Measurements from ENCODE around the gene RMND1. TPM values are rescaled to one million over a fixed set of nuclear protein-coding genes. Genes with fewer than 3 reads are reported as not detected.

RMND1 gene
- total and polyA plus RNA-seq, 7 donors = 8.0 to 18.3 (median 11.6) TPM

- no peaks in the 10 kb centered on the region for H3K36me3 ChIP-seq (ENCODE audit: insufficient read depth in 1 of 2, low read depth in 1 of 2)
- H3K4me3 ChIP-seq = peak within 1 kb of the TSS; percentile 77
- peaks cover 0 to 39% (median 6%) of the 10 kb centered on the region in 3 donors for H3K27me3 ChIP-seq (ENCODE audit: insufficient read depth in 3 of 3, low read length in 2 of 3)
- H3K27ac ChIP-seq = no peak within 1 kb of the TSS
- no peak for TF ChIP-seq CTCF (IDR thresholded peaks at IDR 0.05)
- ATAC-seq = peak; percentile 40 to 75 (median 52)
- WGBS, 3 donors = 0 to 1% (median 1%) methylated on average over 49 to 58 of the region's 58 CpGs
- H3K4me1 ChIP-seq = peaks cover 5% of the 10 kb centered on the region
- intact Hi-C loops (cut with DNase I) = no loop called here
- peak; percentile 44 to 66 for DNase-seq
- H3K9me3 ChIP-seq = no peaks in the 10 kb centered on the region
Observed at GRCh38 chr6:151493804-151494234, 41.9 kb upstream of the RMND1 start, which contains the start of gene CCDC170. Gene CCDC170 (plus strand): TSS chr6:151494017. CDS start chr6:151494129, 112 bp downstream.

GRCh38 chr6:151493161-151493803, 41.4 kb upstream of the RMND1 start:
- peak overlapping the region; percentile 77 for H3K4me3 ChIP-seq
- no peaks in the 10 kb centered on the region for H3K36me3 ChIP-seq (ENCODE audit: insufficient read depth in 1 of 2, low read depth in 1 of 2)
- peaks cover 0 to 39% (median 6%) of the 10 kb centered on the region in 3 donors for H3K27me3 ChIP-seq (ENCODE audit: insufficient read depth in 3 of 3, low read length in 2 of 3)
- H3K27ac ChIP-seq = no peak overlapping the region
- no peak for DNase-seq
- no peak for TF ChIP-seq CTCF (IDR thresholded peaks at IDR 0.05)
- WGBS, 3 donors = 28 to 39% (median 30%) methylated on average over 16 of the region's 16 CpGs
- H3K4me1 ChIP-seq = peaks cover 5% of the 10 kb centered on the region
- peak in 2 of 4 donors; percentile 25 to 52 for ATAC-seq
- no peaks in the 10 kb centered on the region for H3K9me3 ChIP-seq
- intact Hi-C loops (cut with DNase I) = no loop called here

GRCh38 chr6:151490996-151491395, 39.1 kb upstream of the RMND1 start:
- WGBS, 3 donors = 54 to 67% (median 55%) methylated on average over 7 of the region's 7 CpGs

GRCh38 chr6:151488226-151488625, 36.3 kb upstream of the RMND1 start:
- DNase-seq (no peak), ATAC-seq (no peak)
- Histone ChIP-seq H3K27ac (no peak overlapping the region), H3K4me3 (no peak overlapping the region), H3K9me3 (no peaks in the 10 kb centered on the region), H3K4me1 (no peaks in the 10 kb centered on the region), H3K36me3 (ENCODE audit: insufficient read depth in 1 of 2, low read depth in 1 of 2) (no peaks in the 10 kb centered on the region), H3K27me3 (ENCODE audit: insufficient read depth in 3 of 3, low read length in 2 of 3) (peaks cover 0 to 1% (median 0%) of the 10 kb centered on the region in 3 donors)
- no peak for TF ChIP-seq CTCF (IDR thresholded peaks at IDR 0.05)
- intact Hi-C loops (cut with DNase I) = no loop called here
- 41 to 56% (median 56%) methylated on average over 2 of the region's 2 CpGs for WGBS, 3 donors

More at GRCh38 chr6:151490996-151491395, 39.1 kb upstream of the RMND1 start:
- no peaks in the 10 kb centered on the region for H3K9me3 ChIP-seq
- peaks cover 5% of the 10 kb centered on the region for H3K4me1 ChIP-seq
- ATAC-seq (no peak), DNase-seq (no peak)
- no peak for TF ChIP-seq CTCF (IDR thresholded peaks at IDR 0.05)
- no peak overlapping the region for H3K27ac ChIP-seq
- H3K36me3 ChIP-seq (ENCODE audit: insufficient read depth in 1 of 2, low read depth in 1 of 2) = no peaks in the 10 kb centered on the region
- intact Hi-C loops (cut with DNase I) = no loop called here
- peaks cover 0 to 29% (median 6%) of the 10 kb centered on the region in 3 donors for H3K27me3 ChIP-seq (ENCODE audit: insufficient read depth in 3 of 3, low read length in 2 of 3)
- H3K4me3 ChIP-seq = no peak overlapping the region
